OCI-LY3 (cell line): ENCODE data around the gene DUSP5.
A peak's percentile ranks its signal among the peaks of the same experiment; 100 is the strongest.

Experiments used
- H2AFZ ChIP-seq: fragments of 200-600, 300-600 bp; shearing (Covaris generic); 2 replicates; pipeline ENCODE4 v1.6.0; 2014; ENCODE audit warnings: antibody characterized with exemption, low read depth, low read length
- H3K27ac ChIP-seq: fragments of 200-600, 300-600 bp; sonication (generic); 2 replicates; pipeline ENCODE4 v1.5.1; 2014; ENCODE audit warnings: mild to moderate bottlenecking, low read length, moderate library complexity, mixed read lengths
- H3K27me3 ChIP-seq: fragments of 200-600, 300-600 bp; sonication (generic); 2 replicates; pipeline ENCODE4 v1.6.1; 2014; ENCODE audit warnings: low read depth, low read length, mixed read lengths
- H3K36me3 ChIP-seq: fragments of 200-600, 300-600 bp; sonication (generic); replicated peaks from 2 replicates; pipeline ENCODE3; 2014; ENCODE audit warnings: low read depth, low read length, mixed read lengths
- H3K4me1 ChIP-seq: fragments of 300-600, 200-600 bp; sonication (generic); 2 replicates; pipeline ENCODE4 v1.6.1; 2014; ENCODE audit warnings: low read length, mixed read lengths
- H3K4me2 ChIP-seq: fragments of 200-600, 300-600 bp; sonication (generic); 2 replicates; pipeline ENCODE4 v1.6.1; 2014; ENCODE audit warnings: low read length, mixed read lengths
- H3K4me3 ChIP-seq: fragments of 300-600, 200-600 bp; sonication (generic); 2 replicates; pipeline ENCODE4 v1.5.1; 2014; ENCODE audit warnings: antibody characterized with exemption, mild to moderate bottlenecking, low read length, moderate library complexity
- H3K79me2 ChIP-seq: fragments of 300-600, 200-600 bp; shearing (Covaris generic); 2 replicates; pipeline ENCODE4 v1.6.1; 2014; ENCODE audit warnings: mild to moderate bottlenecking, low read length, mixed read lengths
- H3K9ac ChIP-seq: fragments of 300-600, 200-600 bp; shearing (Covaris generic); 2 replicates; pipeline ENCODE4 v1.6.0; 2014; ENCODE audit warnings: mild to moderate bottlenecking, low read length, moderate library complexity
- H3K9me3 ChIP-seq: fragments of 200-600, 300-600 bp; shearing (Covaris generic); 2 replicates; pipeline ENCODE4 v1.6.1; 2014; ENCODE audit warnings: low read length, mixed read lengths; ENCODE audit not compliant: insufficient read depth
- H4K20me1 ChIP-seq: fragments of 200-600, 300-600 bp; sonication (generic); 2 replicates; pipeline ENCODE4 v1.6.1; 2016; ENCODE audit warnings: low read length, mixed read lengths; ENCODE audit not compliant: insufficient read depth
- EZH2phosphoT487 ChIP-seq: fragments of 200-600 bp; shearing (Covaris generic); IDR thresholded peaks from 2 replicates; pipeline ENCODE4 v1.6.1; 2018; ENCODE audit warnings: antibody characterized with exemption, mixed run types, low read depth
- TF ChIP-seq, protein P1 (sequence below): fragments of 200-600, 300-600 bp; sonication (generic); IDR thresholded peaks from 2 replicates; pipeline ENCODE4 v1.5.1; 2014; ENCODE audit warnings: antibody characterized with exemption, low read length, low read depth

DUSP5 gene

DNA sequence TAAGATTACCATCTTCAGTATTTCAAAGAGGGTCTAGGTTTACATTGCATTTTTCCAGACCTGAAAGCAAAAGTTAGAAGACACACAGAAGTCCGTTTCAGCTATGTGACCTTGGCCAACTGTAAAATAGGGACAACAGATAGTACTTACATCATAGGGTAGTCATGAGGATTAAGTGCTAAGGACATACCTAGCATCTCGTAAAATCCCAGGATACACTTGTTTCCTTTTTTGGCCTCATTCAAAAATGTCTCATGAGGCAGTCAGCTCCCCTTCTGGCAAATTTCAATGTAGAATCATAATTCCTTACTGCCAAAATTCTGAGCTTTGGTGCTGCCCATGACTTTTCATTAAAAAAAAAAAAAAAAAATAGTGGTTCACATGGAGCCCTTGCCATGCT lies 6.4 kb upstream of the DUSP5 start:
- H3K4me1 ChIP-seq, result peaks cover 14% of the 10 kb centered on the region

DNA sequence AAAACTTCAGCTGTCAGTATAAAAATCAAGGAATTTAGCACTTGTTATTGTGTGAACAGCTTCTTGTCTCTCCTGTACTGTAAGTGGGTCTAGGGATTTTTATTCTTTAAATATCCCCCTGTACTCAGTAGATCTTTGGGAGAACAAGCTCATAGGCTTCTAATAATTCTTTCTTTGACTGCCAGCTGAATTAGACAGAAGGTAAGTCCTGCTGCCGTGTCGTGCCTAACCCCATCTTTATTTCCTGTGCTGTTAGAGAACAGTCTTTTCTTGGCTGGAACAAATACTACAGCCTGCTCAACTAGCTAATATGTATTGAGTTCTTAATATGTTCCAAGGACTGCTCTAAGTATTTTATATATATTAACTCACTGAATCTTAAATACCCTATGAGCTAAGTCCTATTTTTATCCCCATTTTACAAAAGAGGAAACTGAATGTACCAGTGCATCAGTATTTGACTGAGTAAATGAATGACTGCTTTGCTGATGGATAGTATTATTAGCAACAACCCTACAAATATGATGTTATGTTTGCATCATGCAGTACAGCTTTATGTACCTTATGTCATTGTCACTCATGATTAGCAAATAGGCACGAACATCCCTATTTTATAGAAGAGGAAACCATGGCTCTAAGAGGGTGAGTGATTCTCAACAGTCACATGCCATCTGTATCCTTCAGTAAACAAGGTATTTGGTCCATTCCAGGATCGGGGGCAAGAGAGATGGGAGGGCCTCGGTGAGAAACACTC lies 5.5 kb upstream of the DUSP5 start:
- Histone ChIP-seq H3K4me1 (peaks cover 21% of the 10 kb centered on the region), H3K27me3 (peaks cover 17% of the 10 kb centered on the region; the same call in 1 of the 2 replicates), H3K4me3 (no peak overlapping the region), H4K20me1 (0 out of 2 replicates have a peak, but pooled peaks cover 2% of the 10 kb centered on the region), H3K9ac (no peak overlapping the region), H3K9me3 (no peaks in the 10 kb centered on the region), H2AFZ (no peak overlapping the region), H3K36me3 (no peaks in the 10 kb centered on the region), H3K27ac (no peak overlapping the region), H3K79me2 (peaks cover 6% of the 10 kb centered on the region; the same call in 1 of the 2 replicates), H3K4me2 (peak overlapping the region; percentile 20; the same call in 1 of the 2 replicates)
- TF ChIP-seq, protein P1, sequence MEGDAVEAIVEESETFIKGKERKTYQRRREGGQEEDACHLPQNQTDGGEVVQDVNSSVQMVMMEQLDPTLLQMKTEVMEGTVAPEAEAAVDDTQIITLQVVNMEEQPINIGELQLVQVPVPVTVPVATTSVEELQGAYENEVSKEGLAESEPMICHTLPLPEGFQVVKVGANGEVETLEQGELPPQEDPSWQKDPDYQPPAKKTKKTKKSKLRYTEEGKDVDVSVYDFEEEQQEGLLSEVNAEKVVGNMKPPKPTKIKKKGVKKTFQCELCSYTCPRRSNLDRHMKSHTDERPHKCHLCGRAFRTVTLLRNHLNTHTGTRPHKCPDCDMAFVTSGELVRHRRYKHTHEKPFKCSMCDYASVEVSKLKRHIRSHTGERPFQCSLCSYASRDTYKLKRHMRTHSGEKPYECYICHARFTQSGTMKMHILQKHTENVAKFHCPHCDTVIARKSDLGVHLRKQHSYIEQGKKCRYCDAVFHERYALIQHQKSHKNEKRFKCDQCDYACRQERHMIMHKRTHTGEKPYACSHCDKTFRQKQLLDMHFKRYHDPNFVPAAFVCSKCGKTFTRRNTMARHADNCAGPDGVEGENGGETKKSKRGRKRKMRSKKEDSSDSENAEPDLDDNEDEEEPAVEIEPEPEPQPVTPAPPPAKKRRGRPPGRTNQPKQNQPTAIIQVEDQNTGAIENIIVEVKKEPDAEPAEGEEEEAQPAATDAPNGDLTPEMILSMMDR, result no peak
- no peak for TF ChIP-seq EZH2phosphoT487

More for the DNA sequence above, 6.4 kb upstream of the DUSP5 start:
- no peaks in the 10 kb centered on the region for H3K36me3 ChIP-seq
- H3K27ac ChIP-seq, result no peak overlapping the region
- H3K4me2 ChIP-seq, result no peak overlapping the region
- no peak overlapping the region for H3K9ac ChIP-seq
- no peaks in the 10 kb centered on the region for H4K20me1 ChIP-seq
- H3K9me3 ChIP-seq, result no peaks in the 10 kb centered on the region
- no peak for TF ChIP-seq EZH2phosphoT487
- TF ChIP-seq, protein P1, result no peak
- peaks cover 18% of the 10 kb centered on the region; the same call in 1 of the 2 replicates for H3K27me3 ChIP-seq
- H3K4me3 ChIP-seq, result no peak overlapping the region
- H2AFZ ChIP-seq, result no peak overlapping the region
- no peaks in the 10 kb centered on the region for H3K79me2 ChIP-seq

DNA sequence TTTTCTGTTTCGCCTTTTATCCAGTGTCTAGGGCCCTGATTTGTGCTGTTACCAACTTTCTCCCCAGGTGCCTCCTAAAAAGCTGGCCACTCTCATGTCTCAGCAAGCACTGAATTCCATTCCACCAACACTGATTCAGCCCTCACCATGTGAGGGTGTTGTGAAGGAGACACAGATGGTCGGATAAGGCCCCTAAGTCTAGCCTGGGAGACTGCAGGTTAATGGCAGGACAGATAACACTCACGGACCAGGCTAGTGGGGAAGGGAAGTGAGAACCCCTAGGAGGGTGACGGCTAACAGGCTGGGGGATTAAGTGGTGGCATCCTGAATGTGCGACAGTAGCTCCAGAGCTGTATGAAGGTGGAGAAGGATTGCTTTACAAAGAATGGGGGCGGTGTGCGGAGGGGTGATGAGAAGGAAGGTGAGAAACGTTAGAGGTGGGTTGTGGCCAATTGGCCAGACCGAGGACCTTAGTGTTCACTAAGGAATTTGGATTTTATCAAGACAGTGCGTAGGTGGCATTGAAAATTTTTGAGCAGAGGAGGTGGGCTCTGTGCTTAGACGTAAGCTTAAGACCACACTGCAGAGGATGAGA lies 3.8 kb upstream of the DUSP5 start:
- peaks cover 23% of the 10 kb centered on the region for H3K4me1 ChIP-seq
- peaks cover 15% of the 10 kb centered on the region; the same call in 1 of the 2 replicates for H3K79me2 ChIP-seq
- no peak overlapping the region for H3K4me3 ChIP-seq
- peaks cover 10% of the 10 kb centered on the region; the same call in 1 of the 2 replicates for H3K27me3 ChIP-seq
- H3K9me3 ChIP-seq, result no peaks in the 10 kb centered on the region
- no peak overlapping the region for H2AFZ ChIP-seq
- no peak overlapping the region for H3K27ac ChIP-seq
- no peak overlapping the region for H3K9ac ChIP-seq
- H3K4me2 ChIP-seq, result no peak overlapping the region
- H3K36me3 ChIP-seq, result no peaks in the 10 kb centered on the region
- peaks cover 5% of the 10 kb centered on the region; the same call in 1 of the 2 replicates for H4K20me1 ChIP-seq
- TF ChIP-seq EZH2phosphoT487, result no peak
- TF ChIP-seq, protein P1, result no peak

DNA sequence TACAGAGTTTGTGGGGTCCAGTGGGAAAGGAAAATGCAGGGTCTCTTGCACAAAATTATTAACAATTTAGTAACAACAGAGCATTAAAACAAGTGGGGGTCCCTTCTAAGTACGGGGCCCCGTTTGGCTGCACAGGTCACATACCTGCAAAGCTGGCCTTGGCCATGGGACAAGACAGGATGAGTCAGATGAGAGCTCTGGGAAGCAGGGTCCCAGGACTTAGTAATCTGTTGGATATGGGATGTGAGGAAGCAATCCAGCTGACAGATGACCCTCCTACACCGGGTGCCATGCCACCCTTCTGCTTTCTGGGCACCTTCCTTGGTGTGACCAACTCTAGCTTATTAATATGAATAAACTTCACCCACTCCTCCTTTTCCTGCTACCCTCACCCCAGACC lies 3.2 kb upstream of the DUSP5 start:
- no peak for TF ChIP-seq EZH2phosphoT487
- TF ChIP-seq, protein P1, result no peak
- H2AFZ ChIP-seq, result no peak overlapping the region
- no peaks in the 10 kb centered on the region for H3K36me3 ChIP-seq
- no peaks in the 10 kb centered on the region for H3K9me3 ChIP-seq
- peaks cover 13% of the 10 kb centered on the region; the same call in 1 of the 2 replicates for H3K27me3 ChIP-seq
- H4K20me1 ChIP-seq, result peaks cover 6% of the 10 kb centered on the region; the same call in 1 of the 2 replicates
- peaks cover 19% of the 10 kb centered on the region; the same call in 1 of the 2 replicates for H3K79me2 ChIP-seq
- no peak overlapping the region for H3K9ac ChIP-seq
- no peak overlapping the region for H3K4me3 ChIP-seq
- no peak overlapping the region for H3K27ac ChIP-seq
- H3K4me1 ChIP-seq, result peaks cover 27% of the 10 kb centered on the region
- H3K4me2 ChIP-seq, result no peak overlapping the region
